Fibroblast of villous mesenchyme (primary cell): ENCODE measurements around the gene MAP4. TPM values are rescaled to one million over a fixed set of nuclear protein-coding genes. Genes with fewer than 3 reads are reported as not detected.
A peak's percentile ranks its signal among the peaks of the same experiment; 100 is the strongest.

ENCODE experiments used
- DNase-seq: peaks from one replicate; pipeline ENCODE4 v3.0.0-alpha.2; 2010; ENCODE audit warnings: low read depth
- H3K4me3 ChIP-seq: 2 replicates; pipeline ENCODE4 v1.5.1; 2011; ENCODE audit warnings: low read depth, mild to moderate bottlenecking, low read length
- small RNA-seq: library from RNA; depleted of rRNA; stranded (forward); fragments of <200 nt; gene quantifications from one replicate; pipeline ENCODE3, GENCODE V24; 2012
- total RNA-seq: library from RNA; depleted of rRNA; stranded (reverse); fragments of >200 nt; gene quantifications from 2 replicates; pipeline ENCODE4 v1.2.3, GENCODE V29; 2012
- TF ChIP-seq, protein P1 (sequence below): IDR thresholded peaks from 2 replicates; pipeline ENCODE4 v1.5.1; 2012; ENCODE audit warnings: low read depth, mild to moderate bottlenecking, low read length; ENCODE audit not compliant: insufficient read depth

MAP4 gene
- total RNA-seq, 1 donor = 111 TPM

DNA sequence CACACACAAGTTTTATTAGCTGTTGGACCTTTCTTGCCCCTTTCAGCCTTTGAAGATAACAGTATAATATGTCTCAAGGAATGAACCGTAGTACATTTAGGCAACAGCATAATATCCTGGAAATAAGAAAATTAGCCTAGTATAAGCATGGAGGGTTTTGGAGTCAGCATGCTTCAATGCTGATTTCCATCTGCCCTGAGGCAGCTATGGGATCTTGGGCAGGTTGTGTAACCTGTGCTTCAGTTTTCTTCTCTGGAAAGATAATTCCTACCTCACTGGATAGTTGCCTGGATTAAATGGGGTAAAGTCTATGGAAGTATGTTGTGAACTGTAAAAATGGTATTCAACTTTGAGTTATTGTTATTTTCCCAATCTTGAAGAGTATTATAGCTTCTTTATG lies 211.6 kb downstream of the MAP4 start:
- TF ChIP-seq, protein P1, sequence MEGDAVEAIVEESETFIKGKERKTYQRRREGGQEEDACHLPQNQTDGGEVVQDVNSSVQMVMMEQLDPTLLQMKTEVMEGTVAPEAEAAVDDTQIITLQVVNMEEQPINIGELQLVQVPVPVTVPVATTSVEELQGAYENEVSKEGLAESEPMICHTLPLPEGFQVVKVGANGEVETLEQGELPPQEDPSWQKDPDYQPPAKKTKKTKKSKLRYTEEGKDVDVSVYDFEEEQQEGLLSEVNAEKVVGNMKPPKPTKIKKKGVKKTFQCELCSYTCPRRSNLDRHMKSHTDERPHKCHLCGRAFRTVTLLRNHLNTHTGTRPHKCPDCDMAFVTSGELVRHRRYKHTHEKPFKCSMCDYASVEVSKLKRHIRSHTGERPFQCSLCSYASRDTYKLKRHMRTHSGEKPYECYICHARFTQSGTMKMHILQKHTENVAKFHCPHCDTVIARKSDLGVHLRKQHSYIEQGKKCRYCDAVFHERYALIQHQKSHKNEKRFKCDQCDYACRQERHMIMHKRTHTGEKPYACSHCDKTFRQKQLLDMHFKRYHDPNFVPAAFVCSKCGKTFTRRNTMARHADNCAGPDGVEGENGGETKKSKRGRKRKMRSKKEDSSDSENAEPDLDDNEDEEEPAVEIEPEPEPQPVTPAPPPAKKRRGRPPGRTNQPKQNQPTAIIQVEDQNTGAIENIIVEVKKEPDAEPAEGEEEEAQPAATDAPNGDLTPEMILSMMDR = no peak
- DNase-seq = no peak
- H3K4me3 ChIP-seq = no peak overlapping the region

DNA sequence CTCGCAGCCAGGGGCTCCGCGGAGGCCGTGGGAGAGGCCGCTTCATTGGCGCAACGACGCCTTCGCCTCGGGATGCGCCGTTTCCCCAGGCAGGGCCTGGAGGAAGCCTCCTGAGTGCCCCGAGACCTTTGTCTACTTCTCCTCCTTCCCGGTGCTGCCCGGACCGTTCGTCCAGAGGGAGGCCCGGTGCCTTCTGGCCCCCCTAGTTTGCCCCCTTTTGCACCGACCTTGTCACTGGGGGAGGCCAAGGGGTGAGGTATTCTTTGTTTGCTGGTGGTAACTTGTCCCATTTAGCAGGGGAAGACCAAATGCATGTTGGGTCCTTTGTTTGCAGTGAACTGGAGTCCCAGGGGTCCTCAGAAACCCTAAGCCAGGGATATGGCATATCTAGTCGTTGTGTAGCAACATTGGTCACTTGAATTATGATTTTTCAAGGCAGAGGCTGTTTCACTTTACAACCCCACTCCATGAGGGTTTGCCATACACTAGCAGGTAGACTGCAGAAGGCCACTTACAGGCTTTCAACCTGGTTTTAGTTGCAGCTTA lies 212.7 kb downstream of the MAP4 start:
- H3K4me3 ChIP-seq = peak overlapping the region; percentile 85
- TF ChIP-seq, protein P1 = no peak
- DNase-seq = no peak

DNA sequence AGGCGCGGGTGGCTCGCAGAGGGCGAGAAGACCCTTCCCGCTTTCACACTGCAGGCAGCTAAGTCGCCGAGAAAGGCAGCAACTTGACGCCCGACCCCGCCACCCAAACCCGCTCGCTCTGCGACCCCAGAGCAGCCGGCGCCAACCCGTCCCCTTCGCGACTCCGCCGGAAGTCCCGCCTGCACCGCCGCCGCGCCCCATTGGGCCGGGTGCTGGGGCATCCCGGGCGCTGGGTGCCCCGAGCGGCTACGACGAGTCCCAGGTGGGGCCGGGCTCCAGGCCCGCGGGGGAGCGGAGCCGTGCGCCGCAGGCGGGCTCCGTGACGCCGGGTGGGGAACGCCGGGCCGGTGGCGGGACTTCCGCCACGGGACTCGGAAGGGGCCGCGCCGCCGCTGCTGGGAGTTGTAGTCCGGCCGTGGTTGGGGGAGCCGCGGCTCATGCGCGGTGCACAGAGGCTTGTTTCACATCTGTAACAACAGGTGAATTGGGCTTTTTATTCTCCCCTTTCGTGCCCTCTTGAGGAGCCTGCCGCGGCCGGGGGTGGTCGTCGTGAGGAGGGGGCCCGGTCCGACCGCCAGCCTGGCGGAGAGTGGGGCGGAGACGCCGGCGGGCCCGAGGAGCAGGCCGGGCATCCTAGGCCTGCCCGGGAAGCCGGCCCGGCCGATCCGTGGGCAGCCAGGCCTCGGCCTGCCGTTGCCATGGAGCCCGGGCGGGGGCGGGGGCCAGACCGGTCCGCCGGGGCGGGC lies 213.3 kb downstream of the MAP4 start, which contains the start of gene DHX30:
Gene DHX30 (plus strand): TSS at position 405 of the 746 bp plus-strand sequence. CDS start 7,546 bp downstream, outside the sequence.
- TF ChIP-seq, protein P1 = no peak
- DNase-seq = peak; percentile 89
- peak within 1 kb of the TSS; percentile 85 for H3K4me3 ChIP-seq

Small RNA genes within 50 kb of the gene (small RNA-seq; reads per million reads assigned to genes)
- not detected for gene AC124916.2
- 23.0 reads per million, percentile 94 among the genes with 10 or more reads in this experiment for gene MIR1226
- not detected for gene RF00019
- gene RF02271 = not detected

Other genes starting within 250 kb of the MAP4 start
- gene SMARCC1, start 234.5 kb downstream of the MAP4 start, total RNA-seq = 44.9 and 45.1 TPM in 2 replicates
- 69.9 and 77.7 TPM in 2 replicates for gene DHX30, start 213.3 kb downstream of the MAP4 start, total RNA-seq
- 8.7 and 9.9 TPM in 2 replicates for gene CDC25A, start 172.0 kb upstream of the MAP4 start, total RNA-seq
- not detected in 2 replicates for gene CAMP, start 207.1 kb upstream of the MAP4 start, total RNA-seq
- 3.9 and 4.7 TPM in 2 replicates for gene ZNF589, start 224.7 kb upstream of the MAP4 start, total RNA-seq